HEK293 (cell line): ENCODE data around the gene PSMG2.

Experiments used
- CTCF ChIA-PET: fragments of 350-600 bp; formaldehyde crosslinking; extraction: SDS; loops from one replicate; lab custom pipeline; 2021; ENCODE audit warnings: antibody characterized with exemption; lab: Yijun Ruan, JAX
- POLR2A ChIA-PET: fragments of 300-600 bp; formaldehyde crosslinking; extraction: SDS; loops from one replicate; lab custom pipeline; 2020; ENCODE audit warnings: antibody characterized with exemption, inconsistent platforms; lab: Yijun Ruan, JAX
- H3K27ac ChIP-seq: fragments of 200-500 bp; sonication (Bioruptor generic); 2 replicates; pipeline ENCODE4 v1.5.1; 2014; ENCODE audit warnings: low read depth, low read length, control low read depth, inconsistent platforms; ENCODE audit errors: extremely low read depth
- H3K36me3 ChIP-seq, 2 experiments: fragments of 200-500 bp in 1 of 2; sonication (Bioruptor generic) in 1 of 2; 1 replicate in 1 of 2; 2 replicates in 1 of 2; pipeline ENCODE4 v1.5.1; 2014 to 2017; ENCODE audit warnings: inconsistent platforms in 2 of 2, low read length in 2 of 2; ENCODE audit not compliant: control insufficient read depth in 2 of 2, insufficient read depth in 1 of 2
- H3K4me1 ChIP-seq: fragments of 200-500 bp; sonication (Bioruptor generic); 2 replicates; pipeline ENCODE4 v1.5.1; 2014; ENCODE audit warnings: mild to moderate bottlenecking, low read length, inconsistent platforms; ENCODE audit not compliant: control insufficient read depth, insufficient read depth
- H3K4me3 ChIP-seq: 2 replicates; pipeline ENCODE4 v1.5.1; 2011; ENCODE audit warnings: low read depth, mild to moderate bottlenecking, control low read depth, low read length, moderate library complexity
- H3K9me3 ChIP-seq: fragments of 200-500 bp; sonication (Bioruptor generic); 2 replicates; pipeline ENCODE4 v1.5.1; 2014; ENCODE audit warnings: low read depth, low read length, inconsistent platforms; ENCODE audit not compliant: control insufficient read depth, insufficient read depth
- REPIN1 ChIP-seq: fragments of 450-650 bp; formaldehyde crosslinking; IDR thresholded peaks from 2 replicates; pipeline ENCODE4 v1.5.1; 2017; ENCODE audit warnings: missing biosample characterization, missing genetic modification characterization, low read depth
- ZBTB20 ChIP-seq: fragments of 450-650 bp; formaldehyde crosslinking; IDR thresholded peaks from 2 replicates; pipeline ENCODE4 v1.5.1; 2016; ENCODE audit warnings: missing biosample characterization, missing genetic modification characterization
- ZBTB7A ChIP-seq: fragments of 450-650 bp; formaldehyde crosslinking; IDR thresholded peaks from 2 replicates; pipeline ENCODE4 v1.5.1; 2016; ENCODE audit warnings: low read depth, missing biosample characterization, missing genetic modification characterization
- ZFP41 ChIP-seq: fragments of 450-650 bp; formaldehyde crosslinking; IDR thresholded peaks from 2 replicates; pipeline ENCODE4 v1.5.1; 2016; ENCODE audit warnings: missing biosample characterization, missing genetic modification characterization, borderline replicate concordance
- ZNF155 ChIP-seq: fragments of 450-650 bp; formaldehyde crosslinking; IDR thresholded peaks from 2 replicates; pipeline ENCODE4 v1.5.1; 2016; ENCODE audit warnings: missing biosample characterization, missing genetic modification characterization
- ZNF366 ChIP-seq: fragments of 450-650 bp; formaldehyde crosslinking; conservative IDR thresholded peaks from 2 replicates; pipeline ENCODE4 v1.5.1; 2016; ENCODE audit warnings: missing biosample characterization, missing genetic modification characterization
- ZNF548 ChIP-seq: fragments of 450-650 bp; formaldehyde crosslinking; IDR thresholded peaks from 2 replicates; pipeline ENCODE4 v1.5.1; 2016; ENCODE audit warnings: missing biosample characterization, missing genetic modification characterization
- ZNF561 ChIP-seq: fragments of 450-650 bp; IDR thresholded peaks from 2 replicates; pipeline ENCODE4 v1.5.1; 2018; ENCODE audit warnings: missing biosample characterization, missing genetic modification characterization, borderline replicate concordance
- ZNF629 ChIP-seq: fragments of 450-650 bp; formaldehyde crosslinking; IDR thresholded peaks from 2 replicates; pipeline ENCODE4 v1.5.1; 2017; ENCODE audit warnings: missing biosample characterization, missing genetic modification characterization
- ZNF660 ChIP-seq: fragments of 450-650 bp; IDR thresholded peaks from 2 replicates; pipeline ENCODE4 v1.5.1; 2018; ENCODE audit warnings: missing biosample characterization, mild to moderate bottlenecking, missing genetic modification characterization
- ZNF837 ChIP-seq: fragments of 450-650 bp; formaldehyde crosslinking; IDR thresholded peaks from 2 replicates; pipeline ENCODE4 v1.5.1; 2016; ENCODE audit warnings: missing biosample characterization, missing genetic modification characterization
- TF ChIP-seq, protein P1 (sequence below): fragments of 450-650 bp; formaldehyde crosslinking; IDR thresholded peaks from 2 replicates; pipeline ENCODE4 v1.5.1; 2016; ENCODE audit warnings: missing biosample characterization, missing genetic modification characterization
- TF ChIP-seq, protein P2 (sequence below): fragments of 450-650 bp; formaldehyde crosslinking; IDR thresholded peaks from 2 replicates; pipeline ENCODE4 v1.5.1; 2016; ENCODE audit warnings: missing biosample characterization, missing genetic modification characterization
- TF ChIP-seq, protein P3 (sequence below): fragments of 450-650 bp; formaldehyde crosslinking; IDR thresholded peaks from 2 replicates; pipeline ENCODE4 v1.5.1; 2017; ENCODE audit warnings: missing biosample characterization, missing genetic modification characterization
- TF ChIP-seq, protein P4 (sequence below): fragments of 450-650 bp; formaldehyde crosslinking; IDR thresholded peaks from 2 replicates; pipeline ENCODE4 v1.5.1; 2016; ENCODE audit warnings: missing biosample characterization, missing genetic modification characterization
- TF ChIP-seq, protein P5 (sequence below): fragments of 450-650 bp; formaldehyde crosslinking; IDR thresholded peaks from 2 replicates; pipeline ENCODE4 v1.5.1; 2016; ENCODE audit warnings: missing biosample characterization, missing genetic modification characterization
- TF ChIP-seq, protein P6 (sequence below): fragments of 450-650 bp; formaldehyde crosslinking; IDR thresholded peaks from 2 replicates; pipeline ENCODE4 v1.5.1; 2016; ENCODE audit warnings: missing biosample characterization, missing genetic modification characterization
- TF ChIP-seq, protein P7 (sequence below): fragments of 450-650 bp; formaldehyde crosslinking; conservative IDR thresholded peaks from 2 replicates; pipeline ENCODE4 v1.5.1; 2016; ENCODE audit warnings: low read depth, missing biosample characterization, missing genetic modification characterization

The PSMG2 gene

DNA sequence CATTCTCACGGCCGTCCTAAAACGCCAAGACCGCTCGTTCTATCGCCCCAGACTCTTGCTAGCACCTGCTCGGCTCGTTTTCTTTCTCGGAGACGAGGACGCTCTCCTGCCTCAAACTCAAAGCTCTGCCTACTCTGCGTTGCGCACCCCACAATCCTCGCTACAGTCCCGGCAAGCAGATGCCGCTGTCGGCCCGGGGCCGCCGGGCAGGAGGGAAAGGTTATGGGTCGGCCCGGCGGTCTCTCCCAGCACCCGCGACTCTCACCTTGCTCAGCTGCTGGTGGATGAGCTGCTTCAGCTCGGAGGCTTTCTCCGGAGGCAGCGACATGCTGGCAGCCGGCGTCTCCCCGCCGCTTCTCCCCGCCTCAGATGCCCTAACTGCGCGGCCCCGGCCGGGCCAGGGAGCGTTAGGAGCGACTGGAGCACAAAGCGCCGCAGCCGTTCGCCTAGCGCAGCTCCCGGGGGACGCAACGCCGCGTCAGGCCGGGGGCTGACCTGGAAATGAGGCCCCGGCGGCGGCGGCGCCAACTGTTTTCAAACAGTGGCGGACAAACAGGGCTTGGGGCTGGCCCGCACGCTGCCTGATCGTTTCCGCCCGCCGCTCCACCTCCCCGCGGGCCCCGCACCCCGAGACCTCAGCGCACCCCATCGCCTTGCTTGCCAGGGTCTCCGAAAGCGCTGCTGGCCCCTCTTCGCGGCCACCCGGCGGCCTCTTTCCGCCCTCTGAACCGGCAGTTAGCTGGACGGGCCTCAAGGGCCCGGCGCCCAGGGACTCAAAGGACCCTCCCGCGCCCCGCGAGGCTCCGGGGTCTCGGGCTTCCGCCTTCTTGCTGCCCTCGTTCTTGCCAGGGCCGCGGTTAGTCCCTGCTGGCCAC lies at the start of gene PSMG2, which contains the start of gene CEP76 (continued):
- TF ChIP-seq ZNF629 (tag by site-specific recombination) (peak; percentile 67), ZNF660 (peak; percentile 55; the same call in 1 of the 2 replicates), ZNF155 (tag by site-specific recombination) (no peak), ZNF837 (tag by site-specific recombination) (no peak; the same call in 1 of the 2 replicates), ZBTB20 (tag by site-specific recombination) (peak; percentile 87), REPIN1 (peak; percentile 8; the same call in 1 of the 2 replicates), ZNF561 (peak; percentile 65; the same call in 1 of the 2 replicates), ZNF548 (tag by site-specific recombination) (no peak), ZFP41 (no peak)
- TF ChIP-seq, protein P1, sequence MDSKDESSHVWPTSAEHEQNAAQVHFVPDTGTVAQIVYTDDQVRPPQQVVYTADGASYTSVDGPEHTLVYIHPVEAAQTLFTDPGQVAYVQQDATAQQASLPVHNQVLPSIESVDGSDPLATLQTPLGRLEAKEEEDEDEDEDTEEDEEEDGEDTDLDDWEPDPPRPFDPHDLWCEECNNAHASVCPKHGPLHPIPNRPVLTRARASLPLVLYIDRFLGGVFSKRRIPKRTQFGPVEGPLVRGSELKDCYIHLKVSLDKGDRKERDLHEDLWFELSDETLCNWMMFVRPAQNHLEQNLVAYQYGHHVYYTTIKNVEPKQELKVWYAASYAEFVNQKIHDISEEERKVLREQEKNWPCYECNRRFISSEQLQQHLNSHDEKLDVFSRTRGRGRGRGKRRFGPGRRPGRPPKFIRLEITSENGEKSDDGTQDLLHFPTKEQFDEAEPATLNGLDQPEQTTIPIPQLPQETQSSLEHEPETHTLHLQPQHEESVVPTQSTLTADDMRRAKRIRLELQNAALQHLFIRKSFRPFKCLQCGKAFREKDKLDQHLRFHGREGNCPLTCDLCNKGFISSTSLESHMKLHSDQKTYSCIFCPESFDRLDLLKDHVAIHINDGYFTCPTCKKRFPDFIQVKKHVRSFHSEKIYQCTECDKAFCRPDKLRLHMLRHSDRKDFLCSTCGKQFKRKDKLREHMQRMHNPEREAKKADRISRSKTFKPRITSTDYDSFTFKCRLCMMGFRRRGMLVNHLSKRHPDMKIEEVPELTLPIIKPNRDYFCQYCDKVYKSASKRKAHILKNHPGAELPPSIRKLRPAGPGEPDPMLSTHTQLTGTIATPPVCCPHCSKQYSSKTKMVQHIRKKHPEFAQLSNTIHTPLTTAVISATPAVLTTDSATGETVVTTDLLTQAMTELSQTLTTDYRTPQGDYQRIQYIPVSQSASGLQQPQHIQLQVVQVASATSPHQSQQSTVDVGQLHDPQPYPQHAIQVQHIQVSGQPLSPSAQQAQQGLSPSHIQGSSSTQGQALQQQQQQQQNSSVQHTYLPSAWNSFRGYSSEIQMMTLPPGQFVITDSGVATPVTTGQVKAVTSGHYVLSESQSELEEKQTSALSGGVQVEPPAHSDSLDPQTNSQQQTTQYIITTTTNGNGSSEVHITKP (tag by site-specific recombination): peak; percentile 58; the same call in 1 of the 2 replicates
- TF ChIP-seq, protein P2, sequence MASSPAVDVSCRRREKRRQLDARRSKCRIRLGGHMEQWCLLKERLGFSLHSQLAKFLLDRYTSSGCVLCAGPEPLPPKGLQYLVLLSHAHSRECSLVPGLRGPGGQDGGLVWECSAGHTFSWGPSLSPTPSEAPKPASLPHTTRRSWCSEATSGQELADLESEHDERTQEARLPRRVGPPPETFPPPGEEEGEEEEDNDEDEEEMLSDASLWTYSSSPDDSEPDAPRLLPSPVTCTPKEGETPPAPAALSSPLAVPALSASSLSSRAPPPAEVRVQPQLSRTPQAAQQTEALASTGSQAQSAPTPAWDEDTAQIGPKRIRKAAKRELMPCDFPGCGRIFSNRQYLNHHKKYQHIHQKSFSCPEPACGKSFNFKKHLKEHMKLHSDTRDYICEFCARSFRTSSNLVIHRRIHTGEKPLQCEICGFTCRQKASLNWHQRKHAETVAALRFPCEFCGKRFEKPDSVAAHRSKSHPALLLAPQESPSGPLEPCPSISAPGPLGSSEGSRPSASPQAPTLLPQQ: peak; percentile 72
- TF ChIP-seq, protein P3, sequence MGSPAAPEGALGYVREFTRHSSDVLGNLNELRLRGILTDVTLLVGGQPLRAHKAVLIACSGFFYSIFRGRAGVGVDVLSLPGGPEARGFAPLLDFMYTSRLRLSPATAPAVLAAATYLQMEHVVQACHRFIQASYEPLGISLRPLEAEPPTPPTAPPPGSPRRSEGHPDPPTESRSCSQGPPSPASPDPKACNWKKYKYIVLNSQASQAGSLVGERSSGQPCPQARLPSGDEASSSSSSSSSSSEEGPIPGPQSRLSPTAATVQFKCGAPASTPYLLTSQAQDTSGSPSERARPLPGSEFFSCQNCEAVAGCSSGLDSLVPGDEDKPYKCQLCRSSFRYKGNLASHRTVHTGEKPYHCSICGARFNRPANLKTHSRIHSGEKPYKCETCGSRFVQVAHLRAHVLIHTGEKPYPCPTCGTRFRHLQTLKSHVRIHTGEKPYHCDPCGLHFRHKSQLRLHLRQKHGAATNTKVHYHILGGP (tag by site-specific recombination): 0 out of 2 replicates have a peak, but pooled peaks have one; percentile 14

DNA sequence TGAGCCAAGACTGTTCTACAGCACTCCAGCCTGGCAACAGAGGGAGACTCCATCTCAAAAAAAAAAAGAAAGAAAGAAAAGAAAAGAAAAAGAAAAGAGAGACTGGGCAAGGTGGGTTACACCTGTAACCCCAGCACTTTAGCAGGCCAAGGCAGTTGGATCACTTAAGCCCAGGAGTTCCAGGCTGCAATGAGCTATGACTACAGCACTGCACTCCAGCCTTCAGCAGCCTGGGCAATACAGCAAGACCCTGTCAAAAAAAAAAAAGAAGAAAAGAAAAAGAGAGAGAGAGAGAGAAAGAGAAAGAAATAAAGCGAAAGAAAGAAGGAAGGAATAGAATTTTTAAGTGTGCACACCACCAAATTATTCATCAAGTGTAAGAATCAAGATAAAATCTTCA lies 47.9 kb upstream of the PSMG2 start:
- H3K27ac ChIP-seq: no peak overlapping the region
- ChIA-PET CTCF (no interaction called here), POLR2A (no interaction called here)
- no peaks in the 10 kb centered on the region for H3K9me3 ChIP-seq
- H3K36me3 ChIP-seq: peaks cover 0 to under 1% of the 10 kb centered on the region in 2 experiments; a peak in 1 of 3 replicates
- peaks cover 12% of the 10 kb centered on the region for H3K4me1 ChIP-seq
- no peak overlapping the region for H3K4me3 ChIP-seq
- TF ChIP-seq, protein P4, sequence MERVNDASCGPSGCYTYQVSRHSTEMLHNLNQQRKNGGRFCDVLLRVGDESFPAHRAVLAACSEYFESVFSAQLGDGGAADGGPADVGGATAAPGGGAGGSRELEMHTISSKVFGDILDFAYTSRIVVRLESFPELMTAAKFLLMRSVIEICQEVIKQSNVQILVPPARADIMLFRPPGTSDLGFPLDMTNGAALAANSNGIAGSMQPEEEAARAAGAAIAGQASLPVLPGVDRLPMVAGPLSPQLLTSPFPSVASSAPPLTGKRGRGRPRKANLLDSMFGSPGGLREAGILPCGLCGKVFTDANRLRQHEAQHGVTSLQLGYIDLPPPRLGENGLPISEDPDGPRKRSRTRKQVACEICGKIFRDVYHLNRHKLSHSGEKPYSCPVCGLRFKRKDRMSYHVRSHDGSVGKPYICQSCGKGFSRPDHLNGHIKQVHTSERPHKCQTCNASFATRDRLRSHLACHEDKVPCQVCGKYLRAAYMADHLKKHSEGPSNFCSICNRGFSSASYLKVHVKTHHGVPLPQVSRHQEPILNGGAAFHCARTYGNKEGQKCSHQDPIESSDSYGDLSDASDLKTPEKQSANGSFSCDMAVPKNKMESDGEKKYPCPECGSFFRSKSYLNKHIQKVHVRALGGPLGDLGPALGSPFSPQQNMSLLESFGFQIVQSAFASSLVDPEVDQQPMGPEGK: no peak
- TF ChIP-seq ZBTB7A (tag by site-specific recombination): no peak
- TF ChIP-seq, protein P5, sequence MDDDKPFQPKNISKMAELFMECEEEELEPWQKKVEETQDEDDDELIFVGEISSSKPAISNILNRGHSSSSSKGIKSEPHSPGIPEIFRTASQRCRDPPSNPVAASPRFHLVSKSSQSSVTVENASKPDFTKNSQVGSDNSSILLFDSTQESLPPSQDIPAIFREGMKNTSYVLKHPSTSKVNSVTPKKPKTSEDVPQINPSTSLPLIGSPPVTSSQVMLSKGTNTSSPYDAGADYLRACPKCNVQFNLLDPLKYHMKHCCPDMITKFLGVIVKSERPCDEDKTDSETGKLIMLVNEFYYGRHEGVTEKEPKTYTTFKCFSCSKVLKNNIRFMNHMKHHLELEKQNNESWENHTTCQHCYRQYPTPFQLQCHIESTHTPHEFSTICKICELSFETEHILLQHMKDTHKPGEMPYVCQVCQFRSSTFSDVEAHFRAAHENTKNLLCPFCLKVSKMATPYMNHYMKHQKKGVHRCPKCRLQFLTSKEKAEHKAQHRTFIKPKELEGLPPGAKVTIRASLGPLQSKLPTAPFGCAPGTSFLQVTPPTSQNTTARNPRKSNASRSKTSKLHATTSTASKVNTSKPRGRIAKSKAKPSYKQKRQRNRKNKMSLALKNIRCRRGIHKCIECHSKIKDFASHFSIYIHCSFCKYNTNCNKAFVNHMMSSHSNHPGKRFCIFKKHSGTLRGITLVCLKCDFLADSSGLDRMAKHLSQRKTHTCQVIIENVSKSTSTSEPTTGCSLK: no peak
- no peak for TF ChIP-seq REPIN1
- 0 out of 2 replicates have a peak, but pooled peaks have one; percentile 24 for TF ChIP-seq ZNF366 (tag by site-specific recombination)
- TF ChIP-seq, protein P6, sequence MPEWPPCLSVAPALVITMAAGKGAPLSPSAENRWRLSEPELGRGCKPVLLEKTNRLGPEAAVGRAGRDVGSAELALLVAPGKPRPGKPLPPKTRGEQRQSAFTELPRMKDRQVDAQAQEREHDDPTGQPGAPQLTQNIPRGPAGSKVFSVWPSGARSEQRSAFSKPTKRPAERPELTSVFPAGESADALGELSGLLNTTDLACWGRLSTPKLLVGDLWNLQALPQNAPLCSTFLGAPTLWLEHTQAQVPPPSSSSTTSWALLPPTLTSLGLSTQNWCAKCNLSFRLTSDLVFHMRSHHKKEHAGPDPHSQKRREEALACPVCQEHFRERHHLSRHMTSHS (tag by site-specific recombination): no peak
- TF ChIP-seq, protein P7, sequence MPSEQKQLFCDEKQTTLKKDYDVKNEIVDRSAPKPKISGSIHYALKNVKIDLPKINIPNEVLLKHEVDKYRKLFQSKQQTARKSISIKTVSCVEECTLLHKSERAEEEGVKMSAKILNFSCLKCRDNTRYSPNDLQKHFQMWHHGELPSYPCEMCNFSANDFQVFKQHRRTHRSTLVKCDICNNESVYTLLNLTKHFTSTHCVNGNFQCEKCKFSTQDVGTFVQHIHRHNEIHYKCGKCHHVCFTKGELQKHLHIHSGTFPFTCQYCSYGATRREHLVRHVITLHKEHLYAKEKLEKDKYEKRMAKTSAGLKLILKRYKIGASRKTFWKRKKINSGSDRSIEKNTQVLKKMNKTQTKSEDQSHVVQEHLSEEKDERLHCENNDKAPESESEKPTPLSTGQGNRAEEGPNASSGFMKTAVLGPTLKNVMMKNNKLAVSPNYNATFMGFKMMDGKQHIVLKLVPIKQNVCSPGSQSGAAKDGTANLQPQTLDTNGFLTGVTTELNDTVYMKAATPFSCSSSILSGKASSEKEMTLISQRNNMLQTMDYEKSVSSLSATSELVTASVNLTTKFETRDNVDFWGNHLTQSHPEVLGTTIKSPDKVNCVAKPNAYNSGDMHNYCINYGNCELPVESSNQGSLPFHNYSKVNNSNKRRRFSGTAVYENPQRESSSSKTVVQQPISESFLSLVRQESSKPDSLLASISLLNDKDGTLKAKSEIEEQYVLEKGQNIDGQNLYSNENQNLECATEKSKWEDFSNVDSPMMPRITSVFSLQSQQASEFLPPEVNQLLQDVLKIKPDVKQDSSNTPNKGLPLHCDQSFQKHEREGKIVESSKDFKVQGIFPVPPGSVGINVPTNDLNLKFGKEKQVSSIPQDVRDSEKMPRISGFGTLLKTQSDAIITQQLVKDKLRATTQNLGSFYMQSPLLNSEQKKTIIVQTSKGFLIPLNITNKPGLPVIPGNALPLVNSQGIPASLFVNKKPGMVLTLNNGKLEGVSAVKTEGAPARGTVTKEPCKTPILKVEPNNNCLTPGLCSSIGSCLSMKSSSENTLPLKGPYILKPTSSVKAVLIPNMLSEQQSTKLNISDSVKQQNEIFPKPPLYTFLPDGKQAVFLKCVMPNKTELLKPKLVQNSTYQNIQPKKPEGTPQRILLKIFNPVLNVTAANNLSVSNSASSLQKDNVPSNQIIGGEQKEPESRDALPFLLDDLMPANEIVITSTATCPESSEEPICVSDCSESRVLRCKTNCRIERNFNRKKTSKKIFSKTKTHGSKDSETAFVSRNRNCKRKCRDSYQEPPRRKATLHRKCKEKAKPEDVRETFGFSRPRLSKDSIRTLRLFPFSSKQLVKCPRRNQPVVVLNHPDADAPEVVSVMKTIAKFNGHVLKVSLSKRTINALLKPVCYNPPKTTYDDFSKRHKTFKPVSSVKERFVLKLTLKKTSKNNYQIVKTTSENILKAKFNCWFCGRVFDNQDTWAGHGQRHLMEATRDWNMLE (tag by site-specific recombination): no peak
